Measurements from ENCODE around the gene ADGRA3.

ADGRA3 gene

GRCh38 chr4:22444813-22445212 lies 71.1 kb downstream of the ADGRA3 start:
- TF ChIP-seq CTCF (IDR thresholded peaks at IDR 0.05; ENCODE audit: low read depth, low read length) = no peak
- no peak for DNase-seq (ENCODE audit: low read depth, low spot score)
- no peak overlapping the region for H3K4me3 ChIP-seq (ENCODE audit: low read depth, low read length)
- in situ Hi-C loops (cut with HindIII; ENCODE audit: low sequenced_read_pairs) = no loop called here

- DNase-seq (ENCODE audit: low read depth, low spot score) = no peak
- no peak overlapping the region for H3K4me3 ChIP-seq (ENCODE audit: low read depth, low read length)
- in situ Hi-C loops (cut with HindIII; ENCODE audit: low sequenced_read_pairs) = no loop called here
- no peak for TF ChIP-seq CTCF (IDR thresholded peaks at IDR 0.05; ENCODE audit: low read depth, low read length)
Measured at GRCh38 chr4:22442956-22443355, 72.9 kb downstream of the ADGRA3 start.

GRCh38 chr4:22440999-22441398 lies 74.9 kb downstream of the ADGRA3 start:
- DNase-seq (ENCODE audit: low read depth, low spot score) = no peak
- no peak overlapping the region for H3K4me3 ChIP-seq (ENCODE audit: low read depth, low read length)
- no peak for TF ChIP-seq CTCF (IDR thresholded peaks at IDR 0.05; ENCODE audit: low read depth, low read length)
- in situ Hi-C loops (cut with HindIII; ENCODE audit: low sequenced_read_pairs) = no loop called here

GRCh38 chr4:22439947-22440346 lies 75.9 kb downstream of the ADGRA3 start:
- in situ Hi-C loops (cut with HindIII; ENCODE audit: low sequenced_read_pairs) = no loop called here
- no peak overlapping the region for H3K4me3 ChIP-seq (ENCODE audit: low read depth, low read length)
- DNase-seq (ENCODE audit: low read depth, low spot score) = no peak
- TF ChIP-seq CTCF (IDR thresholded peaks at IDR 0.05; ENCODE audit: low read depth, low read length) = no peak

GRCh38 chr4:22435652-22436051 lies 80.2 kb downstream of the ADGRA3 start:
- no peak overlapping the region for H3K4me3 ChIP-seq (ENCODE audit: low read depth, low read length)
- in situ Hi-C loops (cut with HindIII; ENCODE audit: low sequenced_read_pairs) = no loop called here
- DNase-seq (ENCODE audit: low read depth, low spot score) = no peak
- no peak for TF ChIP-seq CTCF (IDR thresholded peaks at IDR 0.05; ENCODE audit: low read depth, low read length)

GRCh38 chr4:22434895-22435294 lies 81.0 kb downstream of the ADGRA3 start:
- H3K4me3 ChIP-seq (ENCODE audit: low read depth, low read length) = no peak overlapping the region
- in situ Hi-C loops (cut with HindIII; ENCODE audit: low sequenced_read_pairs) = no loop called here
- peak; percentile 68 for TF ChIP-seq CTCF (IDR thresholded peaks at IDR 0.05; ENCODE audit: low read depth, low read length)
- DNase-seq (ENCODE audit: low read depth, low spot score) = peak; percentile 60

- DNase-seq (ENCODE audit: low read depth, low spot score) = no peak
- in situ Hi-C loops (cut with HindIII; ENCODE audit: low sequenced_read_pairs) = no loop called here
- no peak for TF ChIP-seq CTCF (IDR thresholded peaks at IDR 0.05; ENCODE audit: low read depth, low read length)
- no peak overlapping the region for H3K4me3 ChIP-seq (ENCODE audit: low read depth, low read length)
Measured at GRCh38 chr4:22430626-22431025, 85.2 kb downstream of the ADGRA3 start.
